ENCODE measurements around the gene PYM1.

The PYM1 gene
- total RNA-seq, result 16.2 to 27.1 (median 22.2) reads per million in 3 experiments

DNA sequence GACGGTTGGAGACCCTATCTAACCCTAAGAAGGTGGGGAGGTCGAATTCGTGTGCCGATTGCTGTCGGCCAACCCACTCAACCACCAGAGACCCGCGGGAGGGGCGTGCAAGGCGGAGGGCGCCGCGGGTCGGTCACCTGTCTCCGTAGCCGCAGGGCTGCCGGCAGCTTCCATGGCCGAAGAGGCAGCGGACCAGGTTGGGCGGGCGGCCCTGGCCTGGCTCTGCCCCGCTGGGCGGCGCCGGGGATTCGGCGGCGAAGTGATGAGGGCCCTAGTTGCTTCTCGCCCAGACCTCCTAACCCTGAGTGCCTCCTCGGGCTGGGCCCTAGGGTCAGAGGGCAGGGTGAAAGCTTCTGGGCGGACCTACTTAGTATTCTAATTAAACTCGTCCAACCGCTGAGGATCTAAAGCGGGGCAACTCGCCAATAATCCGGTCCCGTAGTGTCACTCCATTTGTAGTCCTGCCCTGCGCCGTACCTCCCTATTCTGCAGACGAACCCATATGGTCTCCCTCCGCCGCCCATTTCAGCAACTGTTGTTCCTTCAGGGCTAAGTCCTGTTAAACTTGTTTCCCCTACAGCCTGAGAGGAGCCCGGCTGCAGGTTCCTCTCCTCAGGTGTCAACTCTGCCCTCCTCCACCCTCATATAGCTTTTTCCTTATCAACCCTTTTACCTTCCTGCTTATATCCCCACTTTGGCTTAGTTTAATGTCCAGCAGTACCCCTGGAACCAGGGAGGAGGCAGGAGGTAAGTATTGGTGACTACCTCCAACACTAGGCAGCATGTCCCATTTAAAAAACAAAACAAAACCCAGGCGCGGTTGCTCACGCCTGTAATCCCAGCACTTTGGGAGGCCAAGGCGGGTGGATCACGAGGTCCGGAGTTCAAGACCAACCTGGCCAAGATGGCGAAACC, at the start of gene PYM1:
PYM1 (minus strand) TSS at position 307 of the 915 bp plus-strand sequence; CDS start at position 174, 133 bp downstream.
- DNase-seq, result peak; percentile 56

DNA sequence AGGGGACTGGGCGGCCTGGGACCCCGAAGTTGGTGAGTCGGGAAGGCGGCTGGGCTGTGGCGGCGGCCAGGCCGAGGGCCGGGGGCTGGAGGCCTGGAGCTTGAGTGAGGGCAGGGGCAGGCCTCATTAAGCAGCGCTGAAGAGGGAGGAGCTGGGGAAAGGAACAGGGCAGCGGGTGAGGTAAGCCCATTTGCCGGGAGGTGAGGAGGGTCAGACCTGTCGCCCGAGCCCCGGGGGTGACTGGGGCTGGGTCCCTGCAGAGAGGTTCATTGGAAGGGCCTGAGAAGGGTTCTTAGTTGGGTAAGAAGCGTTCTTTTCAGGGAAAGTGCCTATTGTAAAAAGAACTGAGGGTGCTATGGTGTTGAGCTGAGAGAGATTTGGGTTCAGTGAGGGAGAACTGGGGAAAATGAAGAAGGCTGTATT, 46.6 kb upstream of the PYM1 start:
- peak; percentile 5 for DNase-seq

DNA sequence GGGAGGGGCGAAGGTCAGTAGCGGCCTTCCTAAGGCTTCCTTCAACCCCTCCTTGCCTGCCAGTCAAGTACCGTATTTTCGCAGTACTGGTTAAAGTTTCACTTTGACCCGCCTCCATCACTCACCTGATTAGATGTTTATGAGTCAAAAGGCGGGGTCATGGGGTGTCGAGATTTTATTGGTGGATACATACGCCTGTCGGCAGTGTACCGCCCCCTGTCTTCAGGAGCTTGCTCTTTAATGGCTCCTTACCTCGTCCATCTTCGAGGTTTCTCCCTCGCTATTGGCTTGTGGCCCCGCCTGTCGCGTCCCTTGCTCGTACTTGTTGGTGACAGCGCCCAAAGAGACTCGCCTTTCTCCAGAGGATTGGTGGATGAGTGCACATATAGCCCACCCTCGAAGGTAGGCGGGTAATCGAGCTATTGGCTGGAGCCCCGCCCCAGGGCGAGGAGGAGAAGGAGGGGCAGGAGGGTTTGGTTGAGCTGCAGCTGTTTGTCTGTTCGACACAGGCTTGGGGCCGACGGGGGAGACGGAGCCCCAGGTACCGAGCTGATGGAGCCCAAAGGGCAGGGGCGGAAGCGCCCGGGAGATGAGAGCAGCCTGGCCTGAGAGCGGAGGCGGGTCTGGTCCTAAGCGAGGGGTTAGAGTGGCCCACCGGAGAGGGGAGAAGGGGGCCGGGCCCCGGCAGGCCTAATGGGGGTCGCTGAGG, 46.1 kb upstream of the PYM1 start, which contains the start of gene RAB5B:
RAB5B (plus strand) TSS at position 480 of the 709 bp plus-strand sequence. CDS start 12,883 bp downstream, outside the sequence.
- DNase-seq, result peak; percentile 99

DNA sequence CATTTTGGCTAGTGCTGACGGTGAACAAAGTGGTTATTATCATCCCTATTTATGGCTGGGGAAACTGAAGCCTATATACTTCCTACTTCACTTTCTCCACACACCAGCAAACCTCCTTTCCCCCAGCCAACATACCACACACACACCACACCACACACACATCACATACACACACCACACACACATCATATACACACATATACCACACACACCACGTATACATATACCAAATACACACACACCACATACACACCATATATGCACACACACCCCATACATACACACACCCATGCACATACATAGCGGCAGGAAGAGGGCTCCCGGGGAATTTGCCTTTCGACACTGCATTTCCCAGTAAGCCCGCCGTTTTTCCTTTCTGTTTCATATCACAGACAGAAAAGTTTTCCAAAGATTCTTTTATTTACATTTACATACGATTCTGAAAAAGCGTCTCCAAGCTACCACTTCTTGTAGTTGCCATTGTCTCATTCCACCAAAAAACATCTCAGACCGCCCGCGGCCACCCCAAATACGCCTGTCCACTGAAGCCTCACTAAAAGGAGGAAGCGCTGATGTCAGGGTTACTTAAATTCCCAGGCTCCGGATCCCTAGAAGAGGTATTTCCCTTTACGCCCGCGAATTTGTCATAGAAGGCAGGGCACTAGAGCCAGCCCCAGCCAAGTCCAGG, 45.4 kb upstream of the PYM1 start:
- DNase-seq, result no peak

DNA sequence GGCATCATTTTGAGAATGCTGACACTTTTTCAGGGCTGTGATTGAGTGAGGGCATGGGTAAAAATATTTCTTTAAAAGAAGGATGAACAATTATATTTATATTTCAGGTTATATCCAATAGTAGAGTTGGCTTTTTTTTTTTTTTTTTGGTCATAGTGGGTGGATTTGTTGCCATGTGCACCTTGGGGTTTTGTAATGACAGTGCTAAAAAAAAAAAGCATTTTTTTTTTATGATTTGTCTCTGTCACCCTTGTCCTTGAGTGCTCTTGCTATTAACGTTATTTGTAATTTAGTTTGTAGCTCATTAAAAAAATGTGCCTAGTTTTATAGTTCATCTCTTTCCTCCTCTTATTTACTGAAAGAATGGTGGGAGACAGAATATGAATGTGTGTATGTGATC, 44.8 kb upstream of the PYM1 start:
- no peak for DNase-seq

DNA sequence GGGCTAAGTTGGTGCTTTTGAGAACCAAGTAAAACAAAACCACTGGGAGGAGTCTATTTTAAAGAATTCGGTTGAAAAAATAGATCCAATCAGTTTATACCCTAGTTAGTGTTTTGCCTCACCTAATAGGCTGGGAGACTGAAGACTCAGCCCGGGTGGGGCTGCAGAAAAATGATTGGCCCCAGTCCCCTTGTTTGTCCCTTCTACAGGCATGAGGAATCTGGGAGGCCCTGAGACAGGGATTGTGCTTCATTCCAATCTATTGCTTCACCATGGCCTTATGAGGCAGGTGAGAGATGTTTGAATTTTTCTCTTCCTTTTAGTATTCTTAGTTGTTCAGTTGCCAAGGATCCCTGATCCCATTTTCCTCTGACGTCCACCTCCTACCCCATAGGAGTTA, 44.3 kb upstream of the PYM1 start:
- no peak for DNase-seq

DNA sequence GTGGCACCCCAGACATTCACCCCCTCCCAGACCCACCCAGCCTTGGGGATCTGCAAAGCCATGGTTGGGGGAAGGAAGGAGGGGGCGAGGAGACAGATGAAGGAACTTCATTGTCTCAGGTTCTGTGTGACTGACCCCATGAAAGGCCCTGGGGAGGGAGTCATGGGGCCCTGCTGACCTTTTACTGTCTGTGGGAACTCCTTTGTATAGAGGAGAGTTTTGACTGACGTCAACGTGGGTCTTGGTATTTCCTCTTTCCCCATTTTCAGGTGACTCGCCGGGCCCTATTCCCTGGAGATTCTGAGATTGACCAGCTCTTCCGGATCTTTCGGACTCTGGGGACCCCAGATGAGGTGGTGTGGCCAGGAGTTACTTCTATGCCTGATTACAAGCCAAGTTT, 43.1 kb upstream of the PYM1 start:
- no peak for DNase-seq

DNA sequence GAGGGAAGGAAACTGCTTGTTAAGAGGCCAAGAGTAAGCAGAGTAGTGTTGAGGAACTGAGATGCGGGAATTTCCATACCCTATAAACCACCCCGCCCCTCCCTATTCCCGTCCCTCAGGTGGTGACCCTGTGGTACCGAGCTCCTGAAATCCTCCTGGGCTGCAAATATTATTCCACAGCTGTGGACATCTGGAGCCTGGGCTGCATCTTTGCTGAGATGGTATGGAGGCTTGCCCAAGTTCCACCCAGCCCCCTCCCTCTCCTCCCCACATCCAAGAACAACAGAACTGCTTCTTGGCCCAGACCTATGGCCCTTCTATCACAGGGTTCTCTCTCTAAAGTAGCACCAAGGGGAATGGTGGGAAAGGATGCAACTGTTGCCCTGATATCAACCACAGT, 41.7 kb upstream of the PYM1 start:
- DNase-seq, result no peak

DNA sequence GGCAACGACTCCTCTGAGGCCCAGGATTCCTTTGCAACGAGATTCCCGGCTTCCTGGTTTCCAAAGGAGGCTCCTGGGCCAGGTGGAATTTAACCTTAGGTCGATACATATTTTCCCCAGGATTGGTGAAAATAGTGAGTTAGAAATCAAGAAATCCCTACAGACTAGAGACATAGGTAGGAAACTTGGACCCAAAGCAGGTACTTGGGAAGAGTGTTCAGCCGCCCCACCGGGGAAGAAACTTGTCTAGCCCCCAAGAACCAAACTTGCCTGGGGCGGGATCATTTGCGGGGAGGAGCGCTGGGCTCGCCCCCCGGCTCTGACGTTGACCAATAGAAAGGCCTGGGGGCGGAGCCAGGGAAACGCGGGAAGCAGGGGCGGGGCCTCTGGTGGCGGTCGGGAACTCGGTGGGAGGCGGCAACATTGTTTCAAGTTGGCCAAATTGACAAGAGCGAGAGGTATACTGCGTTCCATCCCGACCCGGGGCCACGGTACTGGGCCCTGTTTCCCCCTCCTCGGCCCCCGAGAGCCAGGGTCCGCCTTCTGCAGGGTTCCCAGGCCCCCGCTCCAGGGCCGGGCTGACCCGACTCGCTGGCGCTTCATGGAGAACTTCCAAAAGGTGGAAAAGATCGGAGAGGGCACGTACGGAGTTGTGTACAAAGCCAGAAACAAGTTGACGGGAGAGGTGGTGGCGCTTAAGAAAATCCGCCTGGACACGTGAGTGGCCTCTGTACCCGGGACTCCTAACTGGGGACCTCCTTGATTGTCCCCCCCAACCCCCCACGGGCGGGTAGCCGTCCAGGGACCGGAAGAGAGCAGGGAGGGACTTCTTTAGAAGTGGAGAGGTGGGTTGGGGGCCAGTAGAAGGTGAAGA, 39.0 kb upstream of the PYM1 start, which contains the start of gene CDK2:
CDK2 (plus strand) TSS at position 423 of the 874 bp plus-strand sequence; CDS start at position 602, 179 bp downstream.
- peak; percentile 78 for DNase-seq

DNA sequence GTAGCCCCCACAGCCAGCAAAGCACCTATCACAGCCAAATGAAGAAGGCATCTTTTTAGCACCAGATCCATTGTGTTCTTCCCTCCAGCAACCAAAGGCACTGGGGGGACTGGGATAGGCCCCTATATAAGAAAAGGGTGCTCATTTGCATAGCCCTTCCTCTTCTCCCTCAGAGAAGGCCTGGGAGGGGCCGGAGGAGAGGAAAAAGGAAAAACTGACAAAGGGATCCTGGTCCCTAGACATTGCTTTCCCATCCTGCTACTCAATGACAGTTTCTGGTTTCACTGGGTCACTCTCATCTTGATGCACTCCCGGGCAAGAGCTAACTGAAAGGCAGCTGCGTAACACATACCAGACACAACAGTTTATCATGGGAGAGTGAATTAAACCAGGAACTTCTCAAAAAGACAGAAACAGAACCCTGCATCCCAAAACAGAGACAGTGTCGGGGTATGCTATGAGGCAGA, 38.3 kb upstream of the PYM1 start, which contains the start of gene PMEL:
PMEL (minus strand) TSS at position 102 of the 467 bp plus-strand sequence; CDS start at position 71, 31 bp downstream.
- DNase-seq, result no peak

DNA sequence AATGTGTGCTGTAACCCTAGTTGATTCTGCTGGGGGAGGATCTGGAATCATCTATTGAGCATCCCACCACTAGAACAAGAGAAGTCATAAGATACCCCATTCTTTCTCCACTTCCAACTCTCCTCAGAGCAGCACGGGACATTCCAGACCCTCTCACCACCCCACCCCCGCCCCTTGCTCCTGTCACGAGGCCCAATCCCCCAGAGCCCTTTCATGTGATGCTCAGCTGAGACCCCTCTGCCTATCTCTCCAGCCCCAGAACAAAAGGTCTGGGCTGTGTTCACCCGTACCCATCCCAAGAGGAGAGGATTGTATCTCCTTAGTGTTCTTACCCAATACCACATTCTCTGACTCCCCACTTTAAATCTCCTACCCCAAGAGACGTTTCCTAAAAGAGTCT, 37.5 kb upstream of the PYM1 start:
- DNase-seq, result no peak

DNA sequence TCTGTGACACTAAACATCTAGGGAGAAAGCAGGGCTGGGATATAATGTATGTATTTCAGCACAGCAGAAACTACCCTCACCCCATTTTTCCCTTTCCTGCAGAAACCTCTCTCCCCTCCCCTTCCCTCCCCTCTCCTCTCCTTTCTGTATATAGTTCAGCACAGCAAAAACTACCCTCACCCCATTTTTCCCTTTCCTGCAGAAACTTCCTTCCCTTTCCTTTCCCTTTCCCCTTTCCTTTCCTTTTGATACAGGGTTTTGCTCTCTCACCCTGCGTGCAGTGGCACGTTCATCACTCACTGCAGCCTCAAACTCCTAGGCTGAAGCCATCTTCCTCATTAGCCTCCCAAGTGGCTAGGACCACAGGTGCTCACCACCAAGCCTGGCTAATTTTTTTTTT, 36.1 kb upstream of the PYM1 start:
- DNase-seq, result no peak

DNA sequence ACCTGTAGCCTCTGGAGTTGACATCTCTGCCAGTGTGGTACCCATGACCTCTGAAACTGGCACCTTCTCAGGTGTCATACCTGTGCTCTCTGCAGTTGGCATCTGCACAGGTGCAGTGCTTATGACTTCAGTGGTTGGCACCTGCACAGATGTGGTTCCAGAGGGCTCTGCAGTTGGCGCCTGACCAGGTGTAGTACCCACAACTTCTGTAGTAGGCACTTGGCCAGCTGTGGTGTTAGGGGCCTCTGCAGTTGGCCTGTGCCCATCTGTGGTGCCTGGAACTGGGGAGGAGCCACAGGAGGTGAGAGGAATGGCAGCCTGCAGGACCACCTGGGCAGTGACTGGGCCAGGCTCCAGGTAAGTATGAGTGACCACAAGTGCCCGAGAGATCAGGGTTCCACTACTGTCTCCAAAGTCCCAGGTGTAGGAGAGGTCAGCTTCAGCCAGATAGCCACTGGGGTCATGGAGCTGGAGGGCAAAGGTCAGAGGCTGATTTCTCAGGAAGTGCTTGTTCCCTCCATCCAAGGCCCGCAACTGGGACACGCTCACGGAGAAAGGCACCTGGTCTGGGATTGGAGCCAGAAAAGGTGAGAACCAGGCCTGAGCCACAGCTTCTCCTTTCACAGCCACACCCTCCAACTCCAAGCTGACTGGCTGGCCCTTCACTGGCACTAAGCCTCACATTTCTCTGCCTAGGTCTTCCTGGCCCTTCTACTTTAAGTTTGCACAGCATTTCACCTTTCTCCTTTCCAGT, 29.6 kb upstream of the PYM1 start:
- DNase-seq, result no peak

DNA sequence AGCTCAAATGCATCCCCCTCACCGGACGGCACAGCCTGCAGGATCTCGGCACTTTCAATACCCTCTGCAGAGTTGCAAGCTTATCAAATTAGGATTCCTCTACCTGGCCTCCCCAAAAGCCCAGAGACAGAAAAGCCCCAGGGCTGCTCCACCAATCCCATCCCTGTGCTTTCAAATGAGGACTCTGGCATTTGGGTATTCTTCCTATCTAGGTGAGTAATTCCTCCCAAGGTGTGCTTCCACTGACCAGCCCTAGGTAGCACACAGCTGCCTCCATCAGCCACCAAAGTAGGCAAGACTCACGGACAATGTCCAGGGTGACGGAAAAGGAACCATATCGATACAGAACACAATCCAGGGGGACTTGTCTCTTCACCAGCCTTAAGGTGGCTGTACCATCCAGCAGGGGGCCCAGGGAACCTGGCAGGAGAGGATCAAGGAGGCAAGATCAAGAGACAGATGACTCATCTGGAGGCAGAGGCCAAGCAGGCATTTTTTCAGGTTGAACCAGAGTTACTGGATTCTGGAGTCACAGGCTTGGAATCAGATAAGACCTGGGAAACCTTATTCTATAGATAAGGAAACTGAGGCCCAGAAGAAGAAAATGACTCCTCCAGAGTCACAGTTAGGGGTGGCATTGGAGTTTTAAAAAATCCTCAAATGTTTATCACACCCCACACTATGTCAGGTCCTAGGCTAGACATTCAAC, 28.3 kb upstream of the PYM1 start:
- peak; percentile 24 for DNase-seq

DNA sequence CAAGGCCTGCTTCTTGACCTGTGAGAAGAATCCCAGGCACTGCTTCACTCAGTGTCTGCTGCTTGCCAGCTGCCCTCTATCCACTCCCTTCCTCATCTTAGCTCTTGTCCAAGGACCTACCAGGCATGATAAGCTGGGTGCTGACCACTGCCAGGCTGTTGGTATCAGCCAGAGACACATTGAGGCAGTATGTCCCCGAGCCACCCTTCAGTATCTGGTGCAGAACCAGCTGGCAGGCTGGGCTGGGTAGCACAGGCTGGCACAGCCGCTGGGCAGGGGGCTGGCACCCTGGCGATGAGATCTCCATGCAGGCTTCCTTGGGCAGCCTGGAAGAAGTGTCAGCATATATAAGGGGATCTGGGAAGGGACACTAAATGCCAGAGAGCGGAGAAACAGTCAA, 27.6 kb upstream of the PYM1 start:
- DNase-seq, result no peak

DNA sequence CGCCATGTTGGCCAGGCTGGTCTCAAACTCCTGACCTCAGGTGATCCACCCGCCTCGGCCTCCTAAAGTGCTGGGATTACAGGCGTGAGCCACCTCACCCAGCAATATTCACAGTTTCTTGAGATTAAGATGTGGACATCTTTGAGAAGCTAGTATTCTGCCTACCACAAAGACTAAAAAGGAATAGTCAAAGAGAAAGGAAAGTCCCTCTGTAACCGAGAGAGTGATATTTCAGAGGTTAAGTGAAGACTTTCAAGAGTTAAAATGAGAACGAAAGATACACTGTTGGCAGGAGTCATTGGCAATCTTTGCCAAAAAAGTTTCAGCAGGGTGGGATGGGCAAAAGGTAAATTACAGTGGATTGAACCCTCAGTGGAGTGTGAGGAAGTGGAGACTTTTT, 18.9 kb upstream of the PYM1 start:
- DNase-seq, result no peak

DNA sequence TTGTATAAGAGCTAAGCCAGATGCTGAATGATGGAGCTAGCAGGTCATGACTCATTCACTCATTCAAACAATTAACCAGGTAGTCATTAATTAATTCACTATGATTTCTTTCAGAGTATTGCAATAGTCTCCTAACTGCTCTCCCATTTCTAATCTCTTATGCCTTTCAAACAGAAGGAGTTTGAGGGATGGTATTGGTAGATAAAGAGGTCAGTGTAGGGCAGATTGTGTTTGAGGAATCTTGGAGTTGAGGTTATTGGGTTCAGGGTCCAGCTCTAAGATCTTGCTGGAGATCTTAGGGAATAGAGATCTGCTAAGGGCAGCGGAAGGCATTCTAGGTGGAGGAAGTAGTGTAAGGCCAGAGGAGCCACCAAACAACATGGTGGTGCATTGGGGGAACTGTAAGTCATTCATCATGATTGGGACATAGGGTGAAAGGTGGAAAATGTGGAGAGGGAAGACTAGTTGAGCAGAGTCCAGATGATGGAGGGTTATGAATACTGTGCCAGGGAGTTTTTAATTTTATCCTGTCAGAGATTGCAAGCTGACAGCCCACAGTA, 15.0 kb upstream of the PYM1 start:
- DNase-seq, result no peak

DNA sequence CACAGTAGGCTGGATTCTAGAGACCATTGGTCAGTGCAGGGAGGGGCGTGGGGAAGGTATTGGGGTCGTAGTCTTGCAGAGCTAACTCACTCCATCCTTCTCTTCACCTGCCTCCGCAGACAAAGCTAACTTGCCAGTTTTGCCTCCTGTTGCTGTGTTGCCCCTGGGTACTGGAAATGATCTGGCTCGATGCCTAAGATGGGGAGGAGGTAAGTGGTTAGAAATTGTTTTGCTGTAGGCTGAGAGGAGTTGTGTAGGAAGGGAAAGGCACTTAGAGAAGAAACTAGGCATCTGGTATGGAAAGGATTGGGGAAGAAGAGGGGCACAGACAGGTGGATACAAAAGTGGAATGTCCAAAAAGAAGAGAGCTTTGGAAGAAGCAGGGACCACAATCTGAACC, 14.4 kb upstream of the PYM1 start:
- no peak for DNase-seq

DNA sequence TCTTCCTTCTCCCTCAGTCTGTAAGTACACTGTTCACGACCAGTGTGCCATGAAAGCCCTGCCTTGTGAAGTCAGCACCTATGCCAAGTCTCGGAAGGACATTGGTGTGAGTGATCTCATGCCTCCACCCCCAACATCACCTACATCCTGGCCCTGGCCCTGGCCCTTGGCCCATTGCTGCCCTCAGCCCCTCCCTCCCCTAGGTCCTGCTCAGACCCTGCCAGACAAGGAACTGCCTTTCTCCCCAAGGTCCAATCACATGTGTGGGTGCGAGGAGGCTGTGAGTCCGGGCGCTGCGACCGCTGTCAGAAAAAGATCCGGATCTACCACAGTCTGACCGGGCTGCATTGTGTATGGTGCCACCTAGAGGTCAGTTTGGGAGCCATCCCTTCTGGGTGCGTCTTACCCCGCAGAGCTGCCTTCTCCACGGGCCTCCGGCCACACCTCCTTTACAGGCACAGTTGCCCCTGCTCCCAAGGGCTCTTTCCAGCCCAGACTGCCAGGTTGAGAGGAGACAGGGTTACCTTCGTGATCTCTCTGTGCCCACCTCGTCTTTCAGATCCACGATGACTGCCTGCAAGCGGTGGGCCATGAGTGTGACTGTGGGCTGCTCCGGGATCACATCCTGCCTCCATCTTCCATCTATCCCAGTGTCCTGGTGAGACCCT, 12.5 kb upstream of the PYM1 start:
- DNase-seq, result peak; percentile 79

Measured in central memory CD4-positive, alpha-beta T cell (primary cell).